Thyroid gland (tissue), 4 donors: ENCODE results near the gene KRTAP2-4.

ENCODE experiments used
- POLR2A ChIP-seq, 2 donors: fragments of 450-650 bp; IDR thresholded peaks; one replicate each; pipeline ENCODE4 v1.6.1; 2017; ENCODE audit warnings: antibody characterized with exemption in 2 of 2, mild to moderate bottlenecking in 2 of 2, moderate library complexity in 1 of 2
- TF ChIP-seq, protein P1 (sequence below), 6 experiments: fragments of 200-600 bp in 3 of 6; fragments of 450-650 bp in 3 of 6; sonication (generic) in 3 of 6; IDR thresholded peaks; one replicate each; pipeline ENCODE4 v1.5.1; 2016 to 2019; ENCODE audit warnings: antibody characterized with exemption in 6 of 6, mild to moderate bottlenecking in 2 of 6, inconsistent platforms in 1 of 6, moderate library complexity in 1 of 6

DNA sequence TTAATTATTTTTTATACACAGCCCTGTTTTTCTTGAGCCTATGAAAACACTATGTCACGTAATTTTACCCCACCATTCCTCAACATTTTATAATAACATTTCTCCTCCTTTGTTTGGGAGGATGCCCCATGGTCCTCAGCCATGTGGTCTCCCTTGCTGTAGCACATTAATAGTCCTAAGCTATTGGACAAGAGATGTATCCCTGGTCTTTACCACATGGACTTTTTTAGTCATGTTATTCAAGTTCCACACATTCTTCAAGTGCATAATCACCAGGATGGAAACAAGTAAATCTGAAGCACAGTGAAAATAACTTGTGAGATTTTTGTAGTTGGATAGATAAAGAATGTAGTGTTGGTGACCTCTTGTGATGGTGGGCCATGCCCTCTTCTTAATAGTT is 3.7 kb downstream of the KRTAP2-4 start:
- TF ChIP-seq, protein P1, sequence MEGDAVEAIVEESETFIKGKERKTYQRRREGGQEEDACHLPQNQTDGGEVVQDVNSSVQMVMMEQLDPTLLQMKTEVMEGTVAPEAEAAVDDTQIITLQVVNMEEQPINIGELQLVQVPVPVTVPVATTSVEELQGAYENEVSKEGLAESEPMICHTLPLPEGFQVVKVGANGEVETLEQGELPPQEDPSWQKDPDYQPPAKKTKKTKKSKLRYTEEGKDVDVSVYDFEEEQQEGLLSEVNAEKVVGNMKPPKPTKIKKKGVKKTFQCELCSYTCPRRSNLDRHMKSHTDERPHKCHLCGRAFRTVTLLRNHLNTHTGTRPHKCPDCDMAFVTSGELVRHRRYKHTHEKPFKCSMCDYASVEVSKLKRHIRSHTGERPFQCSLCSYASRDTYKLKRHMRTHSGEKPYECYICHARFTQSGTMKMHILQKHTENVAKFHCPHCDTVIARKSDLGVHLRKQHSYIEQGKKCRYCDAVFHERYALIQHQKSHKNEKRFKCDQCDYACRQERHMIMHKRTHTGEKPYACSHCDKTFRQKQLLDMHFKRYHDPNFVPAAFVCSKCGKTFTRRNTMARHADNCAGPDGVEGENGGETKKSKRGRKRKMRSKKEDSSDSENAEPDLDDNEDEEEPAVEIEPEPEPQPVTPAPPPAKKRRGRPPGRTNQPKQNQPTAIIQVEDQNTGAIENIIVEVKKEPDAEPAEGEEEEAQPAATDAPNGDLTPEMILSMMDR (IDR thresholded peaks at IDR 0.05): no peak
- no peak for TF ChIP-seq POLR2A (IDR thresholded peaks at IDR 0.05)
